ENCODE results near the gene IPPK.
A peak's percentile ranks its signal among the peaks of the same experiment; 100 is the strongest.

Gene IPPK

GRCh38 chr9:92669890-92670708 lies at the start of gene IPPK:
IPPK (minus strand) TSS chr9:92670131; CDS start chr9:92669988, 143 bp downstream.
- intact Hi-C loops (cut with DNase I) = loop anchor here (5.0 kb wide), 1 partner anchor 92 kb away; the partner anchor contains the start of gene BICD2

DNA sequence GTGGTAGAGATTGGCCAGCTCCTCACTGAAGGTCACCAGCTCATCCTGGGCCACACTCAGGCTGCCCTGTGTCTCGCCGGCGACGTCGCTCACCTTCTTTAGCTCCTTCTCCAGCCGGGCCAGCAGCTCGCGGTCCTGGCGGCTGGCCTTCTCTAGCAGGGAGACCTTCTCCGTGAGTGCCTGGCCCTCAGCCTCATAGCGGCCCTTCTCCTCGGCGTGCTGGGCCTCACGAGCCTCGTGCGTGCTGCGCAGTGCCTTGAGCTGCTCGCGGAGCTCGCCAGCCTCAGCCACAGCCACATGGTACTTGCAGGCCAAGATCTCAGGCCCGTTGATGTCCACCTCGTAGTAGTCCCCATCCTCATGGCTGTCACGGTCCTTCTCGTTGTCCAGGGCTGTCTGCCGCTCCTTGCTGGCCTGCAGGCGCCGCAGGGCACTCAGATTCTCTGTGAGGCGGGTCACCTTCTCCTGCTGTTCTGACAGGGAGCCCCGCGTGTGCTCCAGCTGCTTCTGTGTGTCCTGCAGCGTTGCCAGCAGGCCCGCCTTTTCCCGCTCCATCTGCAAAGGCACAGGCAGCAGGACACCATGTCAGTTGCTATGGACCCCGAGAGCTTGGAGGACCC lies 49.2 kb upstream of the IPPK start:
- intact Hi-C loops (cut with DNase I) = loop anchor here (5.0 kb wide), 1 partner anchor 73 kb away; no protein-coding TSS in a partner anchor
- DNase-seq = peak in 3 of 42 donors; percentile 5 to 26 (median 22)

More at GRCh38 chr9:92669890-92670708, at the start of gene IPPK:
- DNase-seq = peak; percentile 95 to 99 (median 98)

DNA sequence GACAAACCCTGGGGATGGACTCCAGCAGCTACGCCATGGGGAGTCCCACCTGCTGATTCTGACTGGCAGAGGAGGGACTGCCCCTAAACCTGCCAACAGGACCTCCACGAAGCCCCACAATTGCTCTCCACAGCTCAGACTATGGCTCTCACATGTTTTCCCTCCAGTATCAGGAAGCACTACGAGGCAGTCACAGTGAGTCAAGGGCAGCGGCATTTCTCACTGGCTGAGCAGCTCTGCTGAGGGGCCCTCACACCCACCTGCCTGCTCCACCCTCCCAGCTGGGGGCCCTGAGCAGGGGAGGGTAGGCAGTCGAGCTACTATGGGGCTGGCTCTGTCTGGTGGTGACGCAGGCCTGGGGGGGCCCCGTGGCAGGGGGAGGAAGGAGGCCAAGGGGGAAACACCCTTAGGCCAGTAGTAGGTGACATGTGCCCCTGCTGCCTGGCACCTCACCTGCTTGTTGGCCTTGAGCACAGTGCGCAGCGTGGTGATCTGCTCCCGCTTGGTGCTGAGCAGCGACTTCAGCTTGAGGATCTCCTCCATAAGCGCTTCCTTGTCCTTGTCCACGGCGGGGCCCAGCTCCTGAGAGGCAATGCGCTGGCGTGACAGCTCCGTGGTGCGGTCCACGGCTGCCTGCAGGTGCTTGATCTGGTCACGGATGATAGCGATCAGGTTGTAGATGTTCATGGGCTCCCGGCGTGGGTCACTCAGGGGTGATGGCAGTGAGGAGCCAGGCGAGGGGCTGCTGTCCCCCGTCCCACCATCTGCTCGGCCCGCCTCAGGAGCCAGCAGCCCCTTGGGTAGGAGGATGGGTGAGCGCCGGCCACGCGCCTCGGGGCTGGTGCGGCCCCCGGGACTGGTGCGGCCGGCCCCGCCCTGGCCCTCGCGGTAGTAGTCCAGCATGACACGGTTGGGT lies 48.4 kb upstream of the IPPK start:
- intact Hi-C loops (cut with DNase I) = loop anchor here (5.0 kb wide), 1 partner anchor 74 kb away; no protein-coding TSS in a partner anchor
- DNase-seq = peak in 3 of 42 donors; percentile 4 to 13 (median 13)

DNA sequence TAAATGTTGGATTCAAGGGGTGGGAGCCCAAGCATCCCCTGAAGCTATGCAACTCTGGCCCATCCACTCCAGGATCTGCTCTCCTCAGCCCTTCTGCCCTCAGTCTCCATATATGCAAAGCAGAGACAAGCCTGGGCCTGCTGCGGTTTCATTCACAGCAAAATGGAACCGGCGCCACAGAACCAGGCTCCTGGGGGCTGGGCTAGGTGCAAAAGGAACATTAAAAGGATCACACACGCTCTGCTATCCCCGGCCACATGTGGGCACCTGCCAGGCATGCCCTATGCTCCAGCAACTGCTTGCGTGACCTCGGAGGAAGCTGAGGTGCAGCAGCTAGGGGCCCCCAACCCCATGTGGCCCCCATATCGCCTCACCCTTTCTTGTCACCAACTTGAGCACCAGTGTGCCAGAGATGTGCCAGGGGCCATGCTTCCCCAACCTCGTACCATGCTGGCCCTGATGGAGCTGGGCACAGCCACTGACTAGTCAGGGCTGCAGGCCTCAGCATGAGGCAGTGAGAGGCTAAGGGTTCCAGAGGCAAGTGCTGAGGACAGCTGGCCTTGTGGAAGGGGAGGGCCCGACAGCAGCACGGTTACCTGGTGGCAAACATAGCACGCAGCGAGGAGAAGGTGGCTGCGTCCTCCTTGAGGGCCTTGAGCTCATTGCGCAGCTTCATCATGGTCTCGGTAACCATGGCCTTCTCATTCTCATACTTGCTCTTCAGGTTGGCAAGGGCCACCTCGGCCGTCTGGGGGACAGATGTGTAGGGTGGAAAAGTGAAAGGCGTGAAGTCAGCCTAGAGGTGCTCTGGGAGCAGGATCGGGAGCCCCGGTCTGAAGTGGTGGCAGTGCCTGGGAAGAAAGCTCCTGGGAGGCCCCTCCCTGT lies 47.5 kb upstream of the IPPK start:
- intact Hi-C loops (cut with DNase I) = loop anchor here (5.0 kb wide), 1 partner anchor 75 kb away; no protein-coding TSS in a partner anchor
- peak in 3 of 42 donors; percentile 4 to 14 (median 8) for DNase-seq

DNA sequence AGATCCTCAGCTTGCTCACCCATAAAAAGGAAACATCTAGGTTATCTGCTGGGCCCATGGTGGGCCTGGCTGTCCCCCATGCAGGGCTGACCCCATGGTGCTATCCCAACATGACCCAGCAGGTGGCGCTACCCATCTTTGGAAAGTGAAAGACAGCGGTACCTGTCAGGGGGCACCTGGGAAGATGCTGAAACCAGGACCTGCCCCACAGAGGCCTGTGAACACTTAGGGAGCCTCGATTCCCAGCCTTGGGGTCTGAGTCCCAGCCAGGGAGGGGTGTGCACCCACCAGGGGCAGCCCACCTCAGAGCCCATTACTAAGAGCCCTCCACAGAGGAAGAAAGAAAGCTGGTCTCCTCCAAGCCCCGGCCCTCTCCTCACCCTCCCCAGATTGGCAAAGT lies 46.6 kb upstream of the IPPK start:
- intact Hi-C loops (cut with DNase I) = loop anchor here (5.0 kb wide), 1 partner anchor 76 kb away; no protein-coding TSS in a partner anchor
- peak in 41 of 42 donors; percentile 49 to 90 (median 73) for DNase-seq

GRCh38 chr9:92715488-92716231 lies 45.7 kb upstream of the IPPK start:
- intact Hi-C loops (cut with DNase I) = loop anchor here (5.0 kb wide), 1 partner anchor 77 kb away; no protein-coding TSS in a partner anchor
- DNase-seq = peak in 2 of 42 donors; percentile 7 to 20

- peak in 3 of 42 donors; percentile 15 to 30 (median 29) for DNase-seq
- intact Hi-C loops (cut with DNase I) = loop anchor here (5.0 kb wide), 1 partner anchor 77 kb away; no protein-coding TSS in a partner anchor
These were observed 45.0 kb upstream of the IPPK start for GRCh38 chr9:92714787-92715487.

GRCh38 chr9:92714016-92714415 lies 44.1 kb upstream of the IPPK start:
- intact Hi-C loops (cut with DNase I) = no loop called here
- peak in 2 of 42 donors; percentile 2 for DNase-seq

- intact Hi-C loops (cut with DNase I) = no loop called here
- peak in 1 of 42 donors; percentile 18 for DNase-seq
These were observed 43.6 kb upstream of the IPPK start for GRCh38 chr9:92713528-92713927.

DNA sequence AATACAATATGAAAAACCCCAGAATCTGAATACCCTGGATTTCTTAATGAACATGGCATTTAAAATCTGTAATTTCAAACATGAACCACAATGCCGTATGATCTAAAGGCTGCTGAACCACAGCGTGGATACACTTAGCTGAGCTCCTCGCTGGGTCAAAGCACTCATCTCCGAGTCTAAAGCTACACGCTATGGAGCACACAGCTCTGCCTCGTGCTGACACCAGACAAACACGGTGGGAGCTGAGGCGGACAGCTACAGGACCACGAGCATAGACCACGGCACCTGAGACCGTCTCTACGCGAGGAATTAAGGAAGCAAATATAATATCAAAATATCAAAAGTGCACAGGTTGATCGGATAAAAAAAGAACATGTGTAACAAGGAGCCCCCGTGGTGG lies 42.8 kb upstream of the IPPK start:
- peak in 1 of 42 donors; percentile 25 for DNase-seq
- intact Hi-C loops (cut with DNase I) = no loop called here

DNA sequence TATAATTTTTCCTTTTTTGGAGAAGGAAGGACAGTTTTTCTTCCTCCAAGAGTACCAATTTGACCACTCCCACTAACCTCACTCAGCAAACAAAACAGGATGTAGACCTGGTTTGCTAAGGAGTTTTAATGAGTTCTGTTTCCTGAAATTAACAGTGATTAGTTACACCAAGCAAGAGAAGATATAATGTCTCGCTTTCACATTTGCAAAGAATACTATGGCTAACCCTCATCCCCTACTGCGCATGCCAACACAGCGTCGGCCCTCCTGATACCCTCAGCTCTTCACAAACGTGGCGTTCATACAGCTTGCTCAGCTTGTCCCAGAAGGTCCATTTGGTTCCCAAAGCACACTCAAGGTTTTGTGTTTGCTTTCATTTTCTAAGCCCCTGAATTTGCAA lies 41.9 kb upstream of the IPPK start:
- intact Hi-C loops (cut with DNase I) = no loop called here
- no peak for DNase-seq

GRCh38 chr9:92711146-92711545 lies 41.2 kb upstream of the IPPK start:
- no peak for DNase-seq
- intact Hi-C loops (cut with DNase I) = no loop called here

DNA sequence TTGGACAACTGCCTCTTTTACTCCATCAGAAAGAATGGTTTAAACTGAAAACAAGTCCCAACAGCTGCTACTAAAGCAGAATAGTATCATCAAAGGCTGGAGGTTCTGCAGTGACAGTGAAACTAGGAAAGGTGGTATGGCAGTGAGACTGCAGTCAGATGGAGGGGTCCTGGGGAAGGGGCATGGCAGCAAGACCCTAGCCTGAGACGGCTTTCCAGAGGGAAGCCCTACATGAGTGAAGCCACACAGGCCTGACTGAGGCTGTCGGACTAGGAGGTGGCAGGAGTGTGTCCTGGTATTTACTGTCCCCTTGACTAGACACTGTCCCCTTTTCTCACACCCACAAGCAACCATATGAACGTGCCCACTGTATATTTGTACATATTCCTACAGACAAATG lies 40.4 kb upstream of the IPPK start:
- intact Hi-C loops (cut with DNase I) = no loop called here
- no peak for DNase-seq

DNA sequence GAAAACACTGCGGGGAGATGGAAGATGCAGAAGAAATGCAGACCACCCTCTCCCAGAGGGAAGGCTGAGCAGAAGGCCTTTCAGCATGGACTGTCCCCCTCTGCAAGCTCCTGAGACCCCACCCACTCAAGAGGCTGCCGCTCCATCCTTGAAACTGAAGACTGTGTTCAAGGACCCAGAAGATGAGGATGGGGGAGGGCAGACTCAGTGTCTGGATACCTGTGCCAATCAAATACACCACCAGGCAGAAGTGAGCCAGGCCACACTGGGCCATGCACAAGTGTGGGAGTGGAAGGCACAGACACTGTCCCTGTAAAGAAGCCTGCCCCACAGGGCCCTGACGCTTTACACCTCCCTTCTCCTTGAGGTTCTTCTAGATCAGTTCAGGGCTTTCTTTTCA lies 40.0 kb upstream of the IPPK start:
- intact Hi-C loops (cut with DNase I) = no loop called here

DNA sequence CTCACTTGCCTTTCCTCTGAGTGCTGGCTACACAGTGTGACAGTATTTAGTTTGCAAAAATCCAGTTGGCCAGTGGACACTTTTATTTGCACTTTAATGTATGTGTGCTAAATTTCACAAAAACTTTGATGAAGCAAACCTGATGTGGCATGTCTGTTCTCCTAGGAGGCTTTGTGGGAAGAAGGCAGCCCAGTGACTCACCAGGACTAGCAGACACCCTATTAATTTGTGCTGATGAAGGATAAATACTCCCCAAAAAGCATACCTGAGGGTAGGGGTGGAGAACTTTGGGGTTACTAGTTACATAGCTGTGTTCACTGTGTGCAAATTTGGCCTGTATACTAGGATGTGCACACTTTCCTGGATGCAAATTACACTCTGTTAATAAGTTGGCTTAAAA lies 39.3 kb upstream of the IPPK start:
- DNase-seq = no peak
- intact Hi-C loops (cut with DNase I) = no loop called here

More for the DNA sequence above, 40.0 kb upstream of the IPPK start:
- DNase-seq = peak in 1 of 42 donors; percentile 21

GRCh38 chr9:92707530-92707929 lies 37.6 kb upstream of the IPPK start:
- intact Hi-C loops (cut with DNase I) = no loop called here
- DNase-seq = no peak

All from head of caudate nucleus (tissue), 42 donors.